ENCODE measurements around the gene RAB17. TPM values are rescaled to one million over a fixed set of nuclear protein-coding genes. Genes with fewer than 3 reads are reported as not detected.

The RAB17 gene
- 0.10 and 0.21 TPM in 2 replicates for polyA plus RNA-seq (2011; rRNA removed)
- 0.55 TPM in 1 of 2 replicates, not detected in the other for polyA minus RNA-seq (2011; rRNA and poly(A)+ RNA removed)

- H3K27ac ChIP-seq (ENCODE audit: low read depth, low read length) = peak within 1 kb of the TSS; percentile 31
- H3K4me3 ChIP-seq (ENCODE audit: low read depth, low read length) = no peak within 1 kb of the TSS
- H3K27me3 ChIP-seq (ENCODE audit: control insufficient read depth, insufficient read depth, low read length) = peaks cover 5% of the 10 kb centered on the region
- peaks cover 5% of the 10 kb centered on the region for H3K9me3 ChIP-seq (ENCODE audit: control insufficient read depth, insufficient read depth, low read length)
- POLR2A ChIA-PET = no interaction called here
- CTCF ChIA-PET = interaction anchor here (1.2 to 2.0 kb wide), 3 partner anchors 19 to 154 kb away, joined by 4 to 7 read pairs (median 4); no protein-coding TSS in a partner anchor
- no peak for DNase-seq (ENCODE audit: low read depth, low spot score)
- no peak for TF ChIP-seq CTCF (IDR thresholded peaks at IDR 0.05; ENCODE audit: low read depth, low read length)
Observed at GRCh38 chr2:237590272-237591140, at the start of gene RAB17. TSS of gene RAB17 (minus strand) at chr2:237590734. CDS start at chr2:237586154, 4,580 bp downstream.

GRCh38 chr2:237639836-237640220 lies 49.3 kb upstream of the RAB17 start:
- ChIA-PET POLR2A (no interaction called here), CTCF (interaction anchor here (1.0 kb wide), 1 partner anchor 105 kb away, joined by 3 read pairs; no protein-coding TSS in a partner anchor)
- TF ChIP-seq CTCF (IDR thresholded peaks at IDR 0.05; ENCODE audit: low read depth, low read length) = no peak
- Histone ChIP-seq H3K27me3 (ENCODE audit: control insufficient read depth, insufficient read depth, low read length) (no peaks in the 10 kb centered on the region), H3K9me3 (ENCODE audit: control insufficient read depth, insufficient read depth, low read length) (peaks cover 4% of the 10 kb centered on the region; the same call in 1 of the 2 replicates), H3K27ac (ENCODE audit: low read depth, low read length) (no peak overlapping the region), H3K4me3 (ENCODE audit: low read depth, low read length) (no peak overlapping the region)
- DNase-seq (ENCODE audit: low read depth, low spot score) = no peak

- ChIA-PET CTCF (interaction anchor here (1.0 kb wide), 1 partner anchor 106 kb away, joined by 3 read pairs; no protein-coding TSS in a partner anchor), POLR2A (no interaction called here)
- no peak for DNase-seq (ENCODE audit: low read depth, low spot score)
Observed at GRCh38 chr2:237639052-237639835, 48.7 kb upstream of the RAB17 start.

GRCh38 chr2:237638176-237638575 lies 47.6 kb upstream of the RAB17 start:
- ChIA-PET CTCF (no interaction called here), POLR2A (no interaction called here)
- DNase-seq (ENCODE audit: low read depth, low spot score) = no peak
- Histone ChIP-seq H3K27ac (ENCODE audit: low read depth, low read length) (no peak overlapping the region), H3K4me3 (ENCODE audit: low read depth, low read length) (no peak overlapping the region), H3K27me3 (ENCODE audit: control insufficient read depth, insufficient read depth, low read length) (no peaks in the 10 kb centered on the region), H3K9me3 (ENCODE audit: control insufficient read depth, insufficient read depth, low read length) (peaks cover 2% of the 10 kb centered on the region; the same call in 1 of the 2 replicates)
- no peak for TF ChIP-seq CTCF (IDR thresholded peaks at IDR 0.05; ENCODE audit: low read depth, low read length)

More at GRCh38 chr2:237639052-237639835, 48.7 kb upstream of the RAB17 start:
- TF ChIP-seq CTCF (IDR thresholded peaks at IDR 0.05; ENCODE audit: low read depth, low read length) = no peak
- Histone ChIP-seq H3K27ac (ENCODE audit: low read depth, low read length) (no peak overlapping the region), H3K27me3 (ENCODE audit: control insufficient read depth, insufficient read depth, low read length) (no peaks in the 10 kb centered on the region), H3K9me3 (ENCODE audit: control insufficient read depth, insufficient read depth, low read length) (peaks cover 4% of the 10 kb centered on the region; the same call in 1 of the 2 replicates), H3K4me3 (ENCODE audit: low read depth, low read length) (no peak overlapping the region)

All from AG04450 (cell line).